ENCODE measurements around the gene LRRC41. TPM values are rescaled to one million over a fixed set of nuclear protein-coding genes. Genes with fewer than 3 reads are reported as not detected.
A peak's percentile ranks its signal among the peaks of the same experiment; 100 is the strongest.

The LRRC41 gene
- total RNA-seq, 6 donors from 2014 or later, result 49.7 to 97.4 (median 52.8) TPM

GRCh38 chr1:46288485-46289133 lies 14.8 kb downstream of the LRRC41 start:
- Histone ChIP-seq H3K36me3 (peaks cover 11 to 55% (median 28%) of the 10 kb centered on the region in 4 donors), H3K4me3 (no peak overlapping the region), H3K27ac (peak overlapping the region; percentile 8 to 52 (median 33)), H3K4me1 (peaks cover 0 to 7% (median 2%) of the 10 kb centered on the region in 4 donors), H3K9me3 (no peaks in the 10 kb centered on the region), H3K27me3 (no peaks in the 10 kb centered on the region)
- ATAC-seq (ENCODE audit: low FRiP score in 2 of 2), result peak; percentile 47 to 77
- DNase-seq, result peak in 1 of 2 donors; percentile 27
- TF ChIP-seq CTCF (IDR thresholded peaks at IDR 0.05), result no peak
- no peak for TF ChIP-seq EP300 (IDR thresholded peaks at IDR 0.05)
- no peak for TF ChIP-seq POLR2A (IDR thresholded peaks at IDR 0.05)
- TF ChIP-seq POLR2AphosphoS5 (IDR thresholded peaks at IDR 0.05), result no peak
- 86 to 92% methylated on average over 1 of the region's 1 CpG for WGBS, 2 donors

GRCh38 chr1:46285730-46286477 lies 17.5 kb downstream of the LRRC41 start:
- no peaks in the 10 kb centered on the region for H3K9me3 ChIP-seq
- H3K4me3 ChIP-seq, result no peak overlapping the region
- TF ChIP-seq EP300 (IDR thresholded peaks at IDR 0.05) (no peak), POLR2A (IDR thresholded peaks at IDR 0.05) (no peak), POLR2AphosphoS5 (IDR thresholded peaks at IDR 0.05) (no peak), CTCF (IDR thresholded peaks at IDR 0.05) (no peak)
- peaks cover 14 to 68% (median 34%) of the 10 kb centered on the region in 4 donors for H3K36me3 ChIP-seq
- ATAC-seq (ENCODE audit: low FRiP score in 2 of 2), result no peak
- peak in 1 of 2 donors; percentile 66 for DNase-seq
- H3K27me3 ChIP-seq, result no peaks in the 10 kb centered on the region
- H3K27ac ChIP-seq, result no peak overlapping the region
- peaks cover 0 to 7% (median 2%) of the 10 kb centered on the region in 4 donors for H3K4me1 ChIP-seq
- 89 to 92% methylated on average over 22 to 25 of the region's 27 CpGs for WGBS, 2 donors

GRCh38 chr1:46284597-46285564 lies 18.5 kb downstream of the LRRC41 start:
- no peak for TF ChIP-seq POLR2A (IDR thresholded peaks at IDR 0.05)
- TF ChIP-seq POLR2AphosphoS5 (IDR thresholded peaks at IDR 0.05), result no peak
- no peak for TF ChIP-seq EP300 (IDR thresholded peaks at IDR 0.05)
- TF ChIP-seq CTCF (IDR thresholded peaks at IDR 0.05), result no peak
- 73 to 84% methylated on average over 3 of the region's 3 CpGs for WGBS, 2 donors
- ATAC-seq (ENCODE audit: low FRiP score in 2 of 2), result no peak
- Histone ChIP-seq H3K4me3 (no peak overlapping the region), H3K36me3 (peaks cover 23 to 73% (median 45%) of the 10 kb centered on the region in 4 donors), H3K27me3 (no peaks in the 10 kb centered on the region), H3K9me3 (no peaks in the 10 kb centered on the region), H3K27ac (no peak overlapping the region), H3K4me1 (peaks cover 0 to 7% (median 2%) of the 10 kb centered on the region in 4 donors)
- no peak for DNase-seq

- Histone ChIP-seq H3K27me3 (no peaks in the 10 kb centered on the region), H3K4me3 (no peak overlapping the region), H3K9me3 (no peaks in the 10 kb centered on the region), H3K27ac (no peak overlapping the region), H3K4me1 (peaks cover 0 to 7% (median 2%) of the 10 kb centered on the region in 4 donors), H3K36me3 (peaks cover 24 to 81% (median 51%) of the 10 kb centered on the region in 4 donors)
- ATAC-seq (ENCODE audit: low FRiP score in 2 of 2) (no peak), DNase-seq (no peak)
- 91 to 93% methylated on average over 1 of the region's 1 CpG for WGBS, 2 donors
- no peak for TF ChIP-seq EP300 (IDR thresholded peaks at IDR 0.05)
- TF ChIP-seq POLR2A (IDR thresholded peaks at IDR 0.05), result no peak
- no peak for TF ChIP-seq POLR2AphosphoS5 (IDR thresholded peaks at IDR 0.05)
- no peak for TF ChIP-seq CTCF (IDR thresholded peaks at IDR 0.05)
These were observed 19.4 kb downstream of the LRRC41 start for GRCh38 chr1:46284058-46284457.
